Neural progenitor cell (in vitro differentiated cells): Measurements from ENCODE around the gene EIF4ENIF1. TPM values are rescaled to one million over a fixed set of nuclear protein-coding genes. Genes with fewer than 3 reads are reported as not detected.
A peak's percentile ranks its signal among the peaks of the same experiment; 100 is the strongest.
"Not testable (repeated sequence)": the region's sequence is repeated elsewhere in the genome, so short reads cannot be mapped to it uniquely, and the experiment has no call there.

Experiments used
- DNase-seq: peaks from one replicate; pipeline ENCODE4 v3.0.0-alpha.2; 2016; ENCODE audit warnings: low spot score
- H2AFZ ChIP-seq: fragments of 200-600 bp; sonication (generic); replicated peaks from 2 replicates; pipeline ENCODE4 v1.6.1; 2016; ENCODE audit warnings: antibody characterized with exemption
- H3F3A ChIP-seq: fragments of 200-600 bp; sonication (generic); 2 replicates; pipeline ENCODE4 v1.6.1; 2016; ENCODE audit warnings: antibody characterized with exemption, low read depth
- H3K27ac ChIP-seq: fragments of 200-600 bp; sonication (generic); 2 replicates; pipeline ENCODE4 v1.5.1; 2016; ENCODE audit warnings: mild to moderate bottlenecking
- H3K27me3 ChIP-seq: fragments of 200-600 bp; sonication (generic); 2 replicates; pipeline ENCODE4 v1.6.1; 2016; ENCODE audit warnings: mild to moderate bottlenecking, moderate library complexity
- H3K36me3 ChIP-seq: fragments of 200-600 bp; sonication (generic); 2 replicates; pipeline ENCODE4 v1.5.1; 2016
- H3K4me1 ChIP-seq: fragments of 200-600 bp; sonication (generic); 2 replicates; pipeline ENCODE4 v1.6.1; 2016; ENCODE audit warnings: mixed run types
- H3K4me2 ChIP-seq: fragments of 200-600 bp; sonication (generic); 2 replicates; pipeline ENCODE4 v1.6.1; 2016
- H3K4me3 ChIP-seq: fragments of 200-600 bp; sonication (generic); 2 replicates; pipeline ENCODE4 v1.5.1; 2016
- H3K79me2 ChIP-seq: fragments of 200-600 bp; sonication (generic); 2 replicates; pipeline ENCODE4 v1.6.1; 2016; ENCODE audit warnings: low read depth
- H3K9ac ChIP-seq: fragments of 200-600 bp; sonication (generic); 2 replicates; pipeline ENCODE4 v1.6.1; 2016
- H3K9me3 ChIP-seq: fragments of 200-600 bp; sonication (generic); 2 replicates; pipeline ENCODE4 v1.5.1; 2016; ENCODE audit warnings: low read depth
- H4K20me1 ChIP-seq: fragments of 200-600 bp; sonication (generic); 2 replicates; pipeline ENCODE4 v1.6.1; 2016; ENCODE audit warnings: low read depth
- H3K27ac Mint-ChIP-seq: 3 replicates; pipeline ENCODE4 v1.8.0; 2021; ENCODE audit warnings: mixed read lengths
- H3K27me3 Mint-ChIP-seq: 2 replicates; pipeline ENCODE4 v1.8.0; 2022; ENCODE audit warnings: low read depth, mild to moderate bottlenecking, inconsistent platforms, moderate library complexity, mixed read lengths; ENCODE audit not compliant: insufficient read depth
- H3K36me3 Mint-ChIP-seq: 3 replicates; pipeline ENCODE4 v1.8.0; 2021; ENCODE audit warnings: mixed read lengths
- H3K4me1 Mint-ChIP-seq: 3 replicates; pipeline ENCODE4 v1.8.0; 2021; ENCODE audit warnings: mixed read lengths
- H3K4me3 Mint-ChIP-seq: 3 replicates; pipeline ENCODE4 v1.8.0; 2021; ENCODE audit warnings: mild to moderate bottlenecking, moderate library complexity, mixed read lengths
- H3K9me3 Mint-ChIP-seq: 3 replicates; pipeline ENCODE4 v1.8.0; 2020; ENCODE audit warnings: mixed read lengths
- EZH2 ChIP-seq: fragments of 200-600 bp; sonication (generic); IDR thresholded peaks from 2 replicates; pipeline ENCODE4 v1.6.1; 2017; ENCODE audit warnings: antibody characterized with exemption, mild to moderate bottlenecking, moderate library complexity
- EZH2phosphoT487 ChIP-seq: fragments of 200-600 bp; sonication (generic); IDR thresholded peaks from 2 replicates; pipeline ENCODE4 v1.6.1; 2017; ENCODE audit warnings: antibody characterized with exemption
- total RNA-seq: library from RNA; depleted of rRNA; stranded (reverse); fragments of >200 nt; gene quantifications from 2 replicates; pipeline ENCODE4 v1.2.3, GENCODE V29; 2015; ENCODE audit warnings: low replicate concordance
- TF ChIP-seq, protein P1 (sequence below): fragments of 200-600 bp; sonication (generic); IDR thresholded peaks from 2 replicates; pipeline ENCODE4 v1.5.1; 2017; ENCODE audit warnings: antibody characterized with exemption, mild to moderate bottlenecking

Gene EIF4ENIF1
- total RNA-seq, 1 donor from 2014 or later = 21.4 TPM

DNA sequence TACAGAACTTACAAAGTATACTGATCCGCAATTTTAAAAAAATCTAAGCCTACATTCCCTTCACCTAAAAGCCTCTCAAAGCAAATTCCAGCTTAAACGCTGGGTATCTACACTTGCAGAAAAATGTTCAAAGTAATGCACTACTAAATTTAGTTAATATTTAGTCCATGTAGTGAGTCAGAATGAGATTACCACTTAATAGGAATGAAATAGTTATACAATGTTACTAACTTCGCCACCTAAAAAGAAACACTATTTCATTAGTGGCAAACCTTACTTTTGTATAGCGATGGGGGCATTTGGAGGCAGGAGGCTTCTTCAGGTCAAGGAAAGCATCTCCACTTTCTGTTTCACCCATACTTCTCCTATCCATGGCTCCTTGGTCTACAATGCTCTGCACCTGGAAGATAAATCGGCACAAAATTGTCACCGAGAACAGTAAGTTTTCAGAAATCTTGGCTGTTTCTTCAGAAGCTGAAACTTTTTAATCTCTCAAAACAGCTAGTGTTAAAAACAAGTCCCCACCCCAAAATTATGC, 1.2 kb downstream of the EIF4ENIF1 start:
- Histone ChIP-seq H2AFZ (no peak overlapping the region), H3K4me2 (peak overlapping the region; percentile 89), H3F3A (peaks cover 27% of the 10 kb centered on the region), H3K27me3 (peaks cover 5% of the 10 kb centered on the region), H3K9me3 (no peaks in the 10 kb centered on the region), H3K4me3 (peak overlapping the region; percentile 94), H3K36me3 (peaks cover 5% of the 10 kb centered on the region), H3K4me1 (peaks cover 26% of the 10 kb centered on the region), H3K9ac (peak overlapping the region; percentile 64), H3K79me2 (peaks cover 54% of the 10 kb centered on the region), H3K27ac (no peak overlapping the region), H4K20me1 (peaks cover 44% of the 10 kb centered on the region)
- H3K4me3 Mint-ChIP-seq = peak overlapping the region; percentile 89
- peak overlapping the region; percentile 24 for H3K27ac Mint-ChIP-seq
- H3K9me3 Mint-ChIP-seq = no peaks in the 10 kb centered on the region
- TF ChIP-seq, protein P1, sequence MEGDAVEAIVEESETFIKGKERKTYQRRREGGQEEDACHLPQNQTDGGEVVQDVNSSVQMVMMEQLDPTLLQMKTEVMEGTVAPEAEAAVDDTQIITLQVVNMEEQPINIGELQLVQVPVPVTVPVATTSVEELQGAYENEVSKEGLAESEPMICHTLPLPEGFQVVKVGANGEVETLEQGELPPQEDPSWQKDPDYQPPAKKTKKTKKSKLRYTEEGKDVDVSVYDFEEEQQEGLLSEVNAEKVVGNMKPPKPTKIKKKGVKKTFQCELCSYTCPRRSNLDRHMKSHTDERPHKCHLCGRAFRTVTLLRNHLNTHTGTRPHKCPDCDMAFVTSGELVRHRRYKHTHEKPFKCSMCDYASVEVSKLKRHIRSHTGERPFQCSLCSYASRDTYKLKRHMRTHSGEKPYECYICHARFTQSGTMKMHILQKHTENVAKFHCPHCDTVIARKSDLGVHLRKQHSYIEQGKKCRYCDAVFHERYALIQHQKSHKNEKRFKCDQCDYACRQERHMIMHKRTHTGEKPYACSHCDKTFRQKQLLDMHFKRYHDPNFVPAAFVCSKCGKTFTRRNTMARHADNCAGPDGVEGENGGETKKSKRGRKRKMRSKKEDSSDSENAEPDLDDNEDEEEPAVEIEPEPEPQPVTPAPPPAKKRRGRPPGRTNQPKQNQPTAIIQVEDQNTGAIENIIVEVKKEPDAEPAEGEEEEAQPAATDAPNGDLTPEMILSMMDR = no peak
- TF ChIP-seq EZH2 (no peak), EZH2phosphoT487 (no peak)
- DNase-seq = no peak
- H3K27me3 Mint-ChIP-seq = no peaks in the 10 kb centered on the region
- H3K4me1 Mint-ChIP-seq = peaks cover 29% of the 10 kb centered on the region
- peaks cover 19% of the 10 kb centered on the region for H3K36me3 Mint-ChIP-seq

DNA sequence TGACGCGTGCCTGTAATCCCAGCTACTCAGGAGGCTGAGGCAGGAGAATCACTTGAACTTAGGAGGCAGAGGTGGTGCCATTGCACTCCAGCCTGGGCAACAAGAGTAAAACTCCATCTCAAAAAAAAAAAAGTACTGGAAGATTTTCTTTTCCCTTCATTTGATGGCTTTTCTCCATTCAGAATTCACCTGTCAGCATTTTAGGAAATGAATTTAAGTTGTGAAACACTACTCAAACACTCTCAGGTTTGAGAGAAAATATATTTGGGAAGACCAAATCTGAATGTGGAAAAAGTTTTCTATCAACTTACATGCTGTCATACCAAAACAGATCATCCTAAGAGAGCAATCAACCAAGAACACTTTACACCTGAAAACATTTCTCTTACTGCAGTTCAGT, 2.7 kb downstream of the EIF4ENIF1 start:
- TF ChIP-seq, protein P1 = no peak
- no peak for TF ChIP-seq EZH2
- Mint-ChIP-seq H3K9me3 (no peaks in the 10 kb centered on the region), H3K36me3 (peaks cover 23% of the 10 kb centered on the region), H3K27ac (no peak overlapping the region), H3K4me3 (peak overlapping the region; percentile 46), H3K27me3 (no peaks in the 10 kb centered on the region), H3K4me1 (peaks cover 27% of the 10 kb centered on the region)
- Histone ChIP-seq H3K4me1 (peaks cover 25% of the 10 kb centered on the region), H3K4me3 (no peak overlapping the region), H3K9ac (no peak overlapping the region), H2AFZ (no peak overlapping the region), H3K27ac (no peak overlapping the region), H3K9me3 (no peaks in the 10 kb centered on the region), H3F3A (peaks cover 22% of the 10 kb centered on the region), H3K27me3 (no peaks in the 10 kb centered on the region), H3K4me2 (no peak overlapping the region), H3K79me2 (peaks cover 65% of the 10 kb centered on the region), H4K20me1 (peaks cover 50% of the 10 kb centered on the region), H3K36me3 (peaks cover 5% of the 10 kb centered on the region)
- no peak for DNase-seq

DNA sequence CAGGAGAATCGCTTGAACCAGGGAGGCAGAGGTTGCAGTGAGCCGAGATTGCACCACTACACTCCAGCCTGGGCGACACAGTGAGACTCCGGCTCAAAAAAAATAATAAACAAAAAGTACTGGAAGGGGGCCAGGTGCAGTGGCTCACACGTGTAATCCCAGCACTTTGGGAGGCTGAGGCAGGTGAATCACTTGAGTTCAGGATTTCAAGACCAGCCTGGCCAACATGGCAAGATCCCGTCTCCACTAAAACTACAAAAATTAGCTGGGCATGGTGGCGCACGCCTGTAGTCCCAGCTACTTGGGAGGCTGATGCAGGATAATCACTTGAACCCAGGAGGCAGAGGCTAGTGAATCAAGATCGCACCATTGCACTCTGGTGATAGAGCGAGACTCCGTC, 3.3 kb downstream of the EIF4ENIF1 start:
- not testable (repeated sequence) for H3K9me3 ChIP-seq, H3K9me3 Mint-ChIP-seq, H2AFZ ChIP-seq, DNase-seq, H3K27me3 Mint-ChIP-seq, H3K4me3 ChIP-seq, H3K27ac Mint-ChIP-seq, H3K27me3 ChIP-seq, H3K4me2 ChIP-seq, H3K9ac ChIP-seq, H3K36me3 ChIP-seq, H3K27ac ChIP-seq
- H3K4me1 Mint-ChIP-seq = peaks cover 24% of the 10 kb centered on the region
- H3K36me3 Mint-ChIP-seq = peaks cover 27% of the 10 kb centered on the region
- Histone ChIP-seq H3K4me1 (peaks cover 19% of the 10 kb centered on the region), H3K79me2 (peaks cover 70% of the 10 kb centered on the region), H4K20me1 (peaks cover 48% of the 10 kb centered on the region), H3F3A (peaks cover 16% of the 10 kb centered on the region)
- H3K4me3 Mint-ChIP-seq = peak overlapping the region; percentile 30

DNA sequence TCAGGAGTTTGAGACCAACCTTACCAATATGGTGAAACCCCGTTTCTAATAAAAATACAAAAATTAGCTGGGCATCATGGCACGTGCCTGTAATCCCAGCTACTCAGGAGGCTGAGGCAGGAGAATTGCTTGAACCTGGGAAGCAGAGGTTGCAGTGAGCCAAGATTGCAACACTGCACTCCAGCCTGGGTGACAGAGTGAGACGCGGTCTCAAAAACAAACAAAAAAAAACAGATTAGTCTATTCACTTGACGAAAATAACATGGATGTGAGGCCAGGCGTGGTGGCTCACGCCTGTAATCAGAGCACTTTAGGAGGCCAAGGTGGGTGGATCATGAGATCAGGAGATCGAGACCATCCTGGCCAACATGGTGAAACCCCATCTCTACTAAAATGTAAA, 7.2 kb downstream of the EIF4ENIF1 start:
- H3K9me3 ChIP-seq, H3K4me2 ChIP-seq, H3K9me3 Mint-ChIP-seq, H3K36me3 ChIP-seq, H3K4me3 Mint-ChIP-seq, H3K4me1 Mint-ChIP-seq, H3K4me3 ChIP-seq, H3K9ac ChIP-seq, H2AFZ ChIP-seq, H3K27me3 ChIP-seq, H3K27ac ChIP-seq, DNase-seq, H3K27me3 Mint-ChIP-seq, H3K27ac Mint-ChIP-seq, H3F3A ChIP-seq, H3K4me1 ChIP-seq: not testable (repeated sequence)
- peaks cover 43% of the 10 kb centered on the region for H4K20me1 ChIP-seq
- peaks cover 85% of the 10 kb centered on the region for H3K79me2 ChIP-seq
- peaks cover 38% of the 10 kb centered on the region for H3K36me3 Mint-ChIP-seq
